HG03159 (cell line): Measurements from ENCODE around the gene AQP12B.
"Not testable (repeated sequence)": the region's sequence is repeated elsewhere in the genome, so short reads cannot be mapped to it uniquely, and the experiment has no call there.

Experiments
- ATAC-seq: cut with Tn5 transposase; IDR thresholded peaks from one replicate; pipeline ENCODE4 v1.9.1; 2021; ENCODE audit warnings: mild to moderate bottlenecking, moderate library complexity; ENCODE audit not compliant: unreplicated experiment

AQP12B gene

DNA sequence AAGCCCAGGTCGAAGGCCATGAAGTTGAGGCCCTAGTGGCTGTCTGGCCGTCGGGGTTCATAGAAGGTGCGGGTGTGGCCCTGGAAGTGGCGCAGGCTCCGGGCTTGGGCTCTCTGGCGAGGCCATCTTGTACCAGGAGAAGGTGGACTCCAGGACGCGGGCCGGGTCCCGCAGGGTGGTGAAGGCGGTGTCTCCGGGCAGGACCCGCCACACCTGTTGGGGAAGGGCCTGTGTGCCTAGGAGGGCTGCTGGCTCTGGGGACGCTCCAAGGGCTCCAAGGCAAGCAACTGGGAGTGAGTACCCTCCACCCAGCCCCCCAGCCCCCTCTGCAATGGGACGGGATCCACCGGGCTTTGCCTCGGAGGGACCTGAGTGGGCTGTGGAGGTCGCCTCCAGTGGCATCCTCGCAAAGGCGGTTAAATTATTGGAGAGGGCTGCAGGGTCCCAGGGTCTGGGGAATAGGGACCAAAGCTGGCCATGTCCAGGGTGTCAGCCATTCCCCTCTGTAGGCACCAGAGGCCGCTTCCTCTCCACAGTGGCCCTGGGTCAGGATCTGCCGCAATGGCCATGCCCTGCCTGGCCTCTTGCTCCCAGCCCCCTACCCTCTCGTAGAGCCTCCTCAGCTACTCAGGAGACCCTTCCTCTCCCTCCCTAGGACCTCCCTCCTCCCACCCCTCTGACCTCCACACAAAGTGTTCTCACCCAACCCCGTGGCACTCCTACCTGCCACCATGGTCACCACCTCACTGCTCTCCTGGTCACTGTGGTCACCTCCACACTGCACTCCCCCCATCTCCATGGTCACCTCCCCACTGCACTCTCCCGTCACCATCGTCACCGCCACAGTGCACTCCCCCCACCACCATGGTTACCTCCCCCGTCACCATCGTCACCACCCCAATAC is 19.3 kb upstream of the AQP12B start:
- no peak for ATAC-seq

GRCh38 chr2:240701091-240701735 is 18.5 kb upstream of the AQP12B start:
- ATAC-seq, result no peak

- ATAC-seq, result not testable (repeated sequence)
Measured at GRCh38 chr2:240700616-240701015, 17.9 kb upstream of the AQP12B start.

- ATAC-seq, result not testable (repeated sequence)
Measured at GRCh38 chr2:240699835-240700234, 17.1 kb upstream of the AQP12B start.

DNA sequence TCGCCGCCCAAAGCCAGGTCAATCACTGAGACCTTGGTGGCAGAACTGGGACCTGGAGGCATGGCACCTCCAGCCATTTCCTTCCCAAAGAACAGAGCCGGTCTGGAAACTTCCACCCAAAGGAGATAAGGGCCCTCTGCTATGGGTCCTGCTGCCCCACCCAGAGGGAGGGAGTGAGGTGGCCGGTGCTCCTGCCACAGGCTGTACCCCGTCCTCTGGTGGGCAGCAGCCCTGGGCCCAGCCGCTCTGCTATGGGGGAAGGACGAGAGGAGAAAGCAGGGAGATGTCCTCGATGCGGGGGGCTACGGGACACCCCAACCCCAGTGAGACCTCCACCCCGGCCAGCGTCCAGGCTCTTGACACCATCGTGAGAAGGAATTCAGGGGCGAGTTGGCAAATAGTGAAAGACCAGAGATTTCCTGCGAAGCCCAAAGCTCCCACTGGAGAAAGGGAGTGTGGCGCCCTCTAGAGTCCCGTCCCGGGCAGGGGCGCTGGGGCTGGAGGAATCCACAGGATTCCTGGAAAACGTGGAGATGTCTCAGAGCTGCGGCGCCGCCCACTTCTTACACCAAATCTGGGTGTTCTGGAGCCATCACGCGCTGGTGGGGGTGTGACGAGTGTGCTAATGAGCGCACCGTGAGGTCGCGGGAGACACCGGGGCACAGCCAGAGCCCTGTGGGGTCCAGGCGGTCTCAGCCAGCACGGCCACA is 16.3 kb upstream of the AQP12B start:
- ATAC-seq, result not testable (repeated sequence)

DNA sequence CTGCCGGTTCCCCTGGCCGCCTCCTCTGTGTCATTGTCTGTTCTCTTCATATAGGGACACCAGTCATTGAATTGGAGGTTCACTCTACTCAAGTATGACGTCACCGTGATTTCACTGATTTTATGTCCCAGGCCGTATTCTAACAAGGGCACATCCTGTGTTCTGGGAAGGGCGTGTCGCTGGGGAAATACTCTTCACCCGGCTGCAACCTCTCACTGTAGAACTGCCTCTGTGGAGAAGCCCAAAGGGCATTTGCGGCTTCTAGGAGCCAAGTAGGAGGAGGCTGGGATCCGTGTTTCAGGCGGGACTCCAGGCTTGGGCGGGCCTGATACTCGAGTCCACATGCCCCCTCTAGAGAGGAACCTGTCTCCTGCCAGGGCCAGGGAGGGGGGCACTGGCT is 13.8 kb upstream of the AQP12B start:
- ATAC-seq, result not testable (repeated sequence)

DNA sequence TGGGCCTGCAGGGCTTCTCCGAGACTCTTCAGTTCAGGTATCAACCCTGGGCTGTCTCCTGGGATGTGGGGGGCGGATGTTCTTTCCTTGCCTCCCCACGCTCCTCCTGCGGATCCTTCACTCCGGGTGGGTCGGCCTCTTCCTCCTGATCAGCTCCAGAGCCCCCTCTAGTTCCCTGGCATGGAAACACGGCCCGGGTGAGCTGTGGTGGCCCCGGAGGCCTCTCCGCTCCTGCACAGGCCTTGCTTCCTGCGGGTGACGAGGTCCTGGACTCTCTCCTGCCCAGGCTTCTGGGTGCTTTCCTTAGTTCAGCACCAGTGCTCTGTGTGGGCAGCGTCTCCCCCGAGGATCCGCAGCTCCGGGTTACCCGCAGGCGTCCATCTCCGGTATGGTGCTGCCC is 12.9 kb upstream of the AQP12B start:
- ATAC-seq, result not testable (repeated sequence)

DNA sequence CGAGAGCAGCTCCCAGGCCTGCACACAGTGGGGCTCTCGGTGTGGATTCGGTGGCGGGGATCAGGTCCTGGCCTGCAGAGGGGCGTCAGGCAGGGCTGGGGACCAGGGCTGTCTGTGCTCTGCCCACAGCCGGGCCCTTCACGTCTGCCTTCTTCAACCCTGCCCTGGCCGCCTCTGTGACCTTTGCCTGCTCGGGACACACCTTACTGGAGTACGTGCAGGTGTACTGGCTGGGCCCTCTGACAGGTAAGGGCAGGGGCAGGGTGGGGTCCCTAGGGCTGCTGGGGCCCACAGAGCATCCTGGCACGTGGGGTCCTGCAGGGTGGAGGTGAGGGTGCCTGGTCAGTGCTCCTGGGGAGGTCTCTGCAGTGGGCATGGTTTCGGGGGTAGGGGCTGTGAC is 11.6 kb upstream of the AQP12B start:
- not testable (repeated sequence) for ATAC-seq

DNA sequence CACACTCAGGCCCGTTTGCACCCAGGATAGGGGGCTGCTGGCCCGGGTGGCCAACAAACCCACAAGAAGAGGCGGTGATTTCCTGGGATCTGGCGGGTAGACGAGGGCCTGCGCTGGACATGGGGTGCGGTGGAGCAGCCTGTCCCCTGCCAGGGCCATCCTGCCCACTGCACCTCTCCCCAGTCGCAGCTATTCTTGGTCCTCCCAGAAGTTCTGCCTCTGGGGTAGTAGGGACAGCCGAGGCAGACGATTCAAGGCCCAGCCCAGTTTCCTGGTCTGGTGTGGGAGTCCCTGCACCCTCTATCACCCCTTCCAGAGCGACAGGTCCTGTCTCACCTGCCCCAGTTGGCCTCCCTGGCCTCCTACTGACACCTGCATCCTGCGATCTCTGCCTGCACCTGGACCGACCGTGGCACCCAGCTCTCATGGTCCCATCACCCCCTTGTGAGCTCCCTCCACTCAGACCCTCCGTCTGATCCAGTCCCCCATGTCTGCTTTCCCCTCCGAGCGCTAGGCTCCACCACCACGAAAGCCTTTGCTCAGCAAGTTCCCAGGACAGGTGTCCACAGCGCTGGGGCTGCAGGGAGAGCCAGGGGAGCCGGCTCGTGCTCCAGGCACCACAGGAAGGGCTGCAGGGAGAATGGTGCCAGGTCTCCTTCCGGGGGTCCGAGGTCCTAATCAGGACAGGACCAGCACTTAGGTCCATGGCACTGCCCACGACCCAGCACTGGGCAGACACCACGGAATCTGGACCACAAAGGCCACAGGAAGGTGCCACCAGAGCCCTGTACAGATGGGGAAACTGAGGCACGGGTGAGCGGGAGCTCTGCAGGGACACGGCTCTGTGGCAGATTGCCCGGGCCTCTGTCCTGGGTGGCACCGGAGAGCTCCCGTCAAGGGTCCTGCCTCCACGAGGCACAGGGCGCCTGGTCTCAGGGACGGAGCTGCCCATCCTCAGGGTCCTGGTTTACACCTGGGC is 10.2 kb upstream of the AQP12B start:
- ATAC-seq, result not testable (repeated sequence)

DNA sequence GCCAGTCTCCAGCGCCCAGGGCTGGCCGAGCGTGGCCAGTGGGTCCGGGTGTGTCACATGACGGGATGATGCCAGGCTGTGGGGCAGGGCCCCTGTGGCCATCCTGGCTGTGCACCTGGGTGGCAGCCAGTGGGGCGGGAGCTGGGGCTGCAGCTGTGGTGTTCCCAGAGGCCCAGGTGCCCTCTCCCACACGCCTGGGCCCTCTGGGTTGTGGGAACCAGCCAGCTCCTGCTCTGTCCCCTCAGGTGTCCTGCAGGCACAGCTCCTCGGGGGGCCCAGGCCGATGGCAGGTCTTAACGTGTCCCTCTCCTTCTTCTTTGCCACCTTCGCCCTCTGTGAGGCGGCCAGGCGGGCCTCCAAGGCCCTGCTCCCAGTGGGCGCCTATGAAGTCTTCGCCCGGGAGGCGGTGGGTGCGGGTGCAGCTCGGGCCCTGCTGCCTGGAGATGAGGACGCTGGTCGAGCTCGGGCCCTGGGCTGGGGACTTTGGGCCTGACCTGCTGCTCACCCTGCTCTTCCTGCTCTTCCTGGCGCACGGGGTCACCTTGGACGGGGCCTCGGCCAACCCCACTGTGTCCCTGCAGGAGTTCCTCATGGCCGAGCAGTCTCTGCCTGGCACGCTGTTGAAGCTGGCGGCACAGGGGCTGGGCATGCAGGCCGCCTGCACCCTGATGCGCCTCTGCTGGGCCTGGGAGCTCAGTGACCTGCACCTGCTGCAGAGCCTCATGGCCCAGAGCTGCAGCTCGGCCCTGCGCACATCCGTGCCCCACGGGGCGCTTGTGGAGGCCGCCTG is 9.1 kb upstream of the AQP12B start, which contains the start of gene AQP12A:
TSS of gene AQP12A (plus strand) at position 236 of the 790 bp plus-strand sequence. CDS start at position 284, 48 bp downstream.
- not testable (repeated sequence) for ATAC-seq

GRCh38 chr2:240691075-240691427 is 8.4 kb upstream of the AQP12B start:
- ATAC-seq, result not testable (repeated sequence)

DNA sequence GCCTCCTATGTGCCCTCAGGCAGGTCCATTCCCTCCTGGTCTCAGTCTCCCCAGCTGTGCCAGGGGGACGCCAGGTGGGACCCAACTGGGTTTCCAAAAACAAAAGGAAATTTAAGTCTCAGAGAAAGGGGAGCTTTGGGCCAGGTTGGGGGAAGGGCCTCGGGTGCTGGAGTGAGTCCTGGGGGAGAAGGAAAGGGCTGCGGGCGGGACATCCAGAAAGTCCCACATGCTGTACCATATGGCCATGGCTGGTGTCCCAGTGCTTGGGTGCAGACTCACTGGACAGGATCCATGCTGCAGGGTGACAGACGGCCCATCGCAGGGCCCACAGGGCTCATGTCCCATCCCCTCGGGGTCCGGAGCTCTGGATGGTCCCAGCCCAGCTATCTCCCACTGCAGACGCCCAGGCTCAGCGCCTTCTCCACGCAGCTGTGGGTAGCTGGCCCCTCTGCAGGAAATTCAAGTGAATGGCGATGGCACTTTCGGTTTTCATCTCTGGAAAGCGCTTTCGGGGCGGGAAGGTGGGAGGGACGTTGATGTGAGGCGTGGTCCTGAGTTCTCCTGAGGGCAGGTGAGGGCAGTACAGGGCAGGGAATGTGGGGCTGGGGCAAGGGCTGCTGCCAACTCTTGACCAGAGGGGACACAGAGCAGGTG is 7.9 kb upstream of the AQP12B start:
- not testable (repeated sequence) for ATAC-seq

DNA sequence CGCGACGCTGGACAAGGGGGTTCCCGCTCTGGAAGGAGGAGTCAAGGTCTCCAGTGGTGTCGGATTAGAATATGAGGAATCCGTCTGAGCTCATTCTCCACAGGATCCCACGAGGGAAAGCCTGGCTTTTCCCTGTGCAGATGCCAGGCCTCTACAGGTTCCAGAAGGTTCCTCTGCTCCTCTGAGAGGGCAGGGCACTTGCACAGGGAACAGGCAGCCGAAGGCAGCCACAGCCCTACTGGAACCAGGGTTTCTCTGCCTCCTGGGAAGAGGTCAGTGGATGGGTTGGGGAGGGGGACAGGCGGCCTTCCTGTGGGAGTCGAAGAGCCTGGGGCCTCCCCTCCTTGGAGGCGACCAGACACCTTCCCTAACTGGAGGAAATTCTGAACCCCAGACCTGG is 7.3 kb upstream of the AQP12B start:
- ATAC-seq, result no peak

DNA sequence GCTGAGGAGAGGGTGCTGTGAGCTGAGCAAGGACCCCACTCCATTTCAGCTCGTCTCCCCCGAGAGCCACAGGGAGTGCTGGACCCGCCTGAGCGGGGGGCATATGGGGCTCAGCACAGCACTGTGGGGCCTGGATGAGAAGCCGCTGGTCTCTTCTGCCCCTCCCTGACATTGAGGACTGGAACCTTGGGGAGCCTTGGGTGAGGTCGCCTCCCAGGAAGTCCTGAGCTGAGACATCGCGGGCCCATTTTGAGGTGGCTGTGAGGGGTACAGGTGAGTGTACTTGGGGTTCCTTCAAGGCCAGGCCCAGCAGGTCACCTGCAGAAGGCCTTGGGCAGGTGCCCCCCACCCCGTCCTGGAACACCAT is 5.9 kb upstream of the AQP12B start:
- no peak for ATAC-seq

DNA sequence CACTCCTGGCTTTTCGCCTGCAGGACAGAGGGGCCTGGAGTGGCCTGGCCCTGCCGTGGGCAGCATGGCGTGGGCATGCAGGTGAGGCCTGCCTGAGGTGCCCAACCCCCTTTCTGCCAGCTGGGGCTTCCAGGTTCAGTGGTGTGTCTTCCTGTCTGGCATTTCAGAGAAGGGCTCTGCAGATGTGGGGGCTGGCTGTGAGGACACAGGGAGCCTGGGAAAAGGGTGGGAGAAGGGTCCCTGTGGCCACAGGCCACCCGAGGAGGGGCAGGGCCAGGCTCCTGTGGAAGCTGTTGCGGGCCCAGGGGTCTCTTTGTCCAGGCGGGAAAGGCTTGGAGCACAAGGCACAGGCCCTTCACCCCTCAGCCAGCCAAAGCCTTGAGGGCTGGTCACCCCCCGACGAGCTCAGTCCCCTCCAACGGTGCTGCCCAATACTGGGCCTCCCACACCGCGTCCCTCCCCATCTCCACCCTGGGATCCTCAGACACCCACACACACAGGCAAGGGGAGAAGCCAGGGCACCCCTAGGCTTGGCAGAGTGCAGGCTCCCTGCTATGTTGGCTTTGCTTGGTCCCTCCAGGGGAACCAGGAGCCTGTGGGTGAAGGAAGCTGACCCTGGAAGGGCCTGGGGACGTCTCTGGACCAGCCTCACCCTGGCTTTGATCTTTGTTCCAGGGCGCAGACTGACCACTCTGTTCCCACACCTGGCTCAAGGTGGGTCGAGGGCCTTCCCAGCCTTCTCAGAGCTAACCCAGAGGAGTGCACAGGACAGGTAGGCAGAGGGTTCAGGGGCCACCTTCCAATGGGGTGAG is 5.3 kb upstream of the AQP12B start:
- ATAC-seq, result no peak

DNA sequence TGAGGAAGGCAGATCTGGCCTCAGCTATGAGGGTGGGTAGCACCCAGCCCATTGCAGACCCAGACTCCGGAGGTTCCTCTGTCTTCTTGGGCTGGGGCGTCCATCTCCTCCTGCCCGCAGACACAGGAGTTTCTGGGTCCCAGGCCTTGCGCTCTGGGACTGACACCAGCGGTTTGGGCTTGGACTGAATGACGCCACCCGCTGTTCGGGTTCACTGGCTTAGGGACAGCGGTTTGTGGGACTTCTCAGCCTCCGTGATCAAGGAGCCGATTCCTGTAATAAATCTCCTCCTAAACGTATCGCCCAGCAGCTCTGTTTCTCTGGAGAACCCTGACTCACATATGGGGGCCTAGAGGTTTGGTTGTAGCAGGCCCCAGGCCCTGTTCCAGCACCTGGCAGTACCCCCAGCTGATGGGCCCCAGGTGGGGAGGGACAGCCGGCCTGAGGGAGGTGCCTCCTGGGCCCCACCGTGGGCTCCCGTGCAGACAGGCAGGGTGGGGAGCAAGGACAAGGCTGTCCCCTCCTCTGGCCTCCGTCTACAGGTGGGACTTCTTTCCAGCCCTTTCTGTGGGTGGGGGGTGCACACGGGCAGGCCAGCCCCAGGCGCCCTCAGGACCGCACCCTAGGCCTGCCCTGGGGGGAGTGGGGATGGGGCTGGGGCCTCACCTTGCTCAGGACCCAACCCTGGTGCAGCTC is 4.5 kb upstream of the AQP12B start:
- no peak for ATAC-seq

- ATAC-seq, result no peak
Measured at GRCh38 chr2:240686460-240686859, 3.8 kb upstream of the AQP12B start.
